GM12875 (cell line): ENCODE results near the gene CRYZL1.

Experiments used
- H3K4me3 ChIP-seq: one replicate; pipeline ENCODE4 v1.5.1; 2011; ENCODE audit warnings: low read depth, low read length, control low read depth
- TF ChIP-seq, protein P1 (sequence below): IDR thresholded peaks from 2 replicates; pipeline ENCODE4 v1.5.1; 2011; ENCODE audit warnings: low read depth, mild to moderate bottlenecking, control low read depth, inconsistent platforms, low read length, moderate library complexity, borderline replicate concordance; ENCODE audit not compliant: insufficient read depth

CRYZL1 gene

DNA sequence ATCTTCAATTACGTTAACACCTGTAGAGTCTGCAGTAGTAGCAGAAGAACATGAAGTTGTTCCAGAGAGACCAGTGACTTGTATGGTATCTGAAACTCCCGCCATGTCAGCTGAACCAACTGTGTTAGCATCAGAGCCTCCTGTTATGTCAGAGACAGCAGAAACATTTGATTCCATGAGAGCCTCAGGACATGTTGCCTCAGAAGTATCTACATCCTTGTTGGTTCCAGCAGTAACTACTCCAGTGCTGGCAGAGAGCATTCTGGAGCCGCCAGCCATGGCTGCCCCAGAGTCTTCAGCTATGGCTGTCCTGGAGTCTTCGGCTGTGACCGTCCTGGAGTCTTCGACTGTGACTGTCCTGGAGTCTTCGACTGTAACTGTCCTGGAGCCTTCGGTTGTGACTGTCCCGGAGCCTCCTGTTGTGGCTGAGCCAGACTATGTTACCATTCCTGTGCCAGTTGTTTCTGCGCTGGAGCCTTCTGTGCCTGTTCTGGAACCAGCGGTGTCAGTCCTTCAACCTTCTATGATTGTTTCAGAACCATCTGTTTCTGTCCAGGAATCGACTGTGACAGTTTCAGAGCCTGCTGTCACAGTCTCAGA lies 88.4 kb downstream of the CRYZL1 start:
- H3K4me3 ChIP-seq = no peak overlapping the region
- TF ChIP-seq, protein P1, sequence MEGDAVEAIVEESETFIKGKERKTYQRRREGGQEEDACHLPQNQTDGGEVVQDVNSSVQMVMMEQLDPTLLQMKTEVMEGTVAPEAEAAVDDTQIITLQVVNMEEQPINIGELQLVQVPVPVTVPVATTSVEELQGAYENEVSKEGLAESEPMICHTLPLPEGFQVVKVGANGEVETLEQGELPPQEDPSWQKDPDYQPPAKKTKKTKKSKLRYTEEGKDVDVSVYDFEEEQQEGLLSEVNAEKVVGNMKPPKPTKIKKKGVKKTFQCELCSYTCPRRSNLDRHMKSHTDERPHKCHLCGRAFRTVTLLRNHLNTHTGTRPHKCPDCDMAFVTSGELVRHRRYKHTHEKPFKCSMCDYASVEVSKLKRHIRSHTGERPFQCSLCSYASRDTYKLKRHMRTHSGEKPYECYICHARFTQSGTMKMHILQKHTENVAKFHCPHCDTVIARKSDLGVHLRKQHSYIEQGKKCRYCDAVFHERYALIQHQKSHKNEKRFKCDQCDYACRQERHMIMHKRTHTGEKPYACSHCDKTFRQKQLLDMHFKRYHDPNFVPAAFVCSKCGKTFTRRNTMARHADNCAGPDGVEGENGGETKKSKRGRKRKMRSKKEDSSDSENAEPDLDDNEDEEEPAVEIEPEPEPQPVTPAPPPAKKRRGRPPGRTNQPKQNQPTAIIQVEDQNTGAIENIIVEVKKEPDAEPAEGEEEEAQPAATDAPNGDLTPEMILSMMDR = no peak

DNA sequence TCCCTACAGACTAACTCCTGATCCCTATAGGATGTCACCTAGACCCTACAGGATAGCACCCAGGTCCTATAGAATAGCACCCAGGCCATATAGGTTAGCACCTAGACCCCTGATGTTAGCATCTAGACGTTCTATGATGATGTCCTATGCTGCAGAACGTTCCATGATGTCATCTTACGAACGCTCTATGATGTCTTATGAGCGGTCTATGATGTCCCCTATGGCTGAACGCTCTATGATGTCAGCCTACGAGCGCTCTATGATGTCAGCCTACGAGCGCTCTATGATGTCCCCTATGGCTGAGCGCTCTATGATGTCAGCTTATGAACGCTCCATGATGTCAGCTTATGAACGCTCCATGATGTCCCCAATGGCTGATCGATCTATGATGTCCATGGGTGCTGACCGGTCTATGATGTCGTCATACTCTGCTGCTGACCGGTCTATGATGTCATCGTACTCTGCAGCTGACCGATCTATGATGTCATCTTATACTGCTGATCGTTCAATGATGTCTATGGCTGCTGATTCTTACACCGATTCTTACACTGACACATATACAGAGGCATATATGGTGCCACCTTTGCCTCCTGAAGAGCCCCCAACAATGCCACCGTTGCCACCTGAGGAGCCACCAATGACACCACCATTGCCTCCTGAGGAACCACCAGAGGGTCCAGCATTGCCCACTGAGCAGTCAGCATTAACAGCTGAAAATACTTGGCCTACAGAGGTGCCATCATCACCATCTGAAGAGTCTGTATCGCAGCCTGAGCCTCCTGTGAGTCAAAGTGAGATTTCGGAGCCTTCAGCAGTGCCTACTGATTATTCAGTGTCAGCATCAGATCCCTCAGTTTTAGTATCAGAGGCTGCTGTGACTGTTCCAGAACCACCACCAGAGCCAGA lies 89.2 kb downstream of the CRYZL1 start:
- TF ChIP-seq, protein P1 = no peak
- no peak overlapping the region for H3K4me3 ChIP-seq

DNA sequence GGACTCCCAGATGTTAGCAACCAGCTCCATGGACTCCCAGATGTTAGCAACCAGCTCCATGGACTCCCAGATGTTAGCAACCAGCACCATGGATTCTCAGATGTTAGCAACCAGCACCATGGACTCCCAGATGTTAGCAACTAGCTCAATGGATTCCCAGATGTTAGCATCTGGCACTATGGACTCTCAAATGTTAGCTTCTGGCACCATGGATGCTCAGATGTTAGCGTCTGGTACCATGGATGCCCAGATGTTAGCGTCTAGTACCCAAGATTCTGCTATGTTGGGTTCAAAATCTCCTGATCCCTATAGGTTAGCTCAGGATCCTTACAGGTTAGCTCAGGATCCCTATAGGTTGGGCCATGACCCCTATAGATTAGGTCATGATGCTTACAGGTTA lies 89.9 kb downstream of the CRYZL1 start:
- TF ChIP-seq, protein P1 = no peak
- no peak overlapping the region for H3K4me3 ChIP-seq

DNA sequence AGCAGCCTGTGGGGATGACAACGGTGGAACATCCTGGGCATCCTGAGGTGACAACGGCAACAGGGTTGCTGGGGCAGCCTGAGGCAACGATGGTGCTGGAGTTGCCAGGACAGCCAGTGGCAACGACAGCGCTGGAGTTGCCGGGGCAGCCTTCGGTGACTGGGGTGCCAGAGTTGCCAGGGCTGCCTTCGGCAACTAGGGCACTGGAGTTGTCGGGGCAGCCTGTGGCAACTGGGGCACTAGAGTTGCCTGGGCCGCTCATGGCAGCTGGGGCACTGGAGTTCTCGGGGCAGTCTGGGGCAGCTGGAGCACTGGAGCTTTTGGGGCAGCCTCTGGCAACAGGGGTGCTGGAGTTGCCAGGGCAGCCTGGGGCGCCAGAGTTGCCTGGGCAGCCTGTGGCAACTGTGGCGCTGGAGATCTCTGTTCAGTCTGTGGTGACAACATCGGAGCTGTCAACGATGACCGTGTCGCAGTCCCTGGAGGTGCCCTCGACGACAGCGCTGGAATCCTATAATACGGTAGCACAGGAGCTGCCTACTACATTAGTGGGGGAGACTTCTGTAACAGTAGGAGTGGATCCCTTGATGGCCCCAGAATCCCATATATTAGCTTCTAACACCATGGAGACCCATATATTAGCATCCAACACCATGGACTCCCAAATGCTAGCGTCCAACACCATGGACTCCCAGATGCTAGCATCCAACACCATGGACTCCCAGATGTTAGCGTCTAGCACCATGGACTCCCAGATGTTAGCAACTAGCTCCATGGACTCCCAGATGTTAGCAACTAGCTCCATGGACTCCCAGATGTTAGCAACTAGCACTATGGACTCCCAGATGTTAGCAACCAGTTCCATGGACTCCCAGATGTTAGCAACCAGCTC lies 90.5 kb downstream of the CRYZL1 start:
- TF ChIP-seq, protein P1 = no peak
- H3K4me3 ChIP-seq = no peak overlapping the region

DNA sequence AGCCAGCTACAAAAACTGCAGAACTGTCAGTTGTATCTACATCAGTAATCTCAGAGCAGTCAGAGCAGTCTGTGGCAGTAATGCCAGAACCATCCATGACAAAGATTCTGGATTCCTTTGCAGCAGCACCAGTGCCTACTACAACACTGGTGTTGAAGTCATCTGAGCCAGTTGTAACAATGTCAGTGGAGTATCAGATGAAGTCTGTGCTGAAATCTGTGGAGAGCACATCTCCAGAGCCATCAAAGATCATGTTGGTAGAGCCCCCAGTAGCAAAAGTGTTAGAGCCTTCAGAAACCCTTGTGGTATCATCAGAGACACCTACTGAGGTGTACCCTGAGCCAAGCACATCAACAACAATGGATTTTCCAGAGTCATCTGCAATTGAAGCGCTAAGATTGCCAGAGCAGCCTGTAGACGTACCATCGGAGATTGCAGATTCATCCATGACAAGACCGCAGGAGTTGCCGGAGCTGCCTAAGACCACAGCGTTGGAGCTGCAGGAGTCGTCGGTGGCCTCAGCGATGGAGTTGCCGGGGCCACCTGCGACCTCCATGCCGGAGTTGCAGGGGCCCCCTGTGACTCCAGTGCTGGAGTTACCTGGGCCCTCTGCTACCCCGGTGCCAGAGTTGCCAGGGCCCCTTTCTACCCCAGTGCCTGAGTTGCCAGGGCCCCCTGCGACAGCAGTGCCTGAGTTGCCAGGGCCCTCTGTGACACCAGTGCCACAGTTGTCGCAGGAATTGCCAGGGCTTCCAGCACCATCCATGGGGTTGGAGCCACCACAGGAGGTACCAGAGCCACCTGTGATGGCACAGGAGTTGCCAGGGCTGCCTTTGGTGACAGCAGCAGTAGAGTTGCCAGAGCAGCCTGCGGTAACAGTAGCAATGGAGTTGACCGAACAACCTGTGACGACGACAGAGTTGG lies 91.4 kb downstream of the CRYZL1 start:
- TF ChIP-seq, protein P1 = no peak
- H3K4me3 ChIP-seq = no peak overlapping the region

DNA sequence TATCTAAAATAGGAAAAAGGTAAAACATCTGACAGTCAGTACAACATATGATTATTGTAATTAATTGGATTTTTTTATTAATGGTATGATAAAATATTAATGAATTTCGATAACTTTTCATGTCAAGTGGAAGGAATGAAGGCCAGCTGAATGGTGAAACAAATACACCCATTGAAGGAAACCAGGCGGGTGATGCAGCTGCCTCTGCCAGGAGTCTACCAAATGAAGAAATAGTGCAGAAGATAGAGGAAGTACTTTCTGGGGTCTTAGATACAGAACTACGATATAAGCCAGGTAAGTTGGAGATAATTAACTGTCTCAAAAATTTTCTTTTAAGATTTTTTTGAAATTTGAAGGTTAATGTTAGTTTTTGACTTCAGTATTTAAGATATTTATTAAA lies 95.5 kb downstream of the CRYZL1 start:
- H3K4me3 ChIP-seq = no peak overlapping the region

More for the DNA sequence above, 95.5 kb downstream of the CRYZL1 start:
- TF ChIP-seq, protein P1 = no peak
